Activated CD8-positive, alpha-beta memory T cell treated with anti-CD3 and anti-CD28 coated beads for 48 hours (primary cell): ENCODE results near the gene NRN1.

Source experiments
- DNase-seq, 3 experiments: peaks; one replicate each; pipeline ENCODE4 v3.0.0-alpha.2; 2020; ENCODE audit warnings: low read depth in 2 of 3, low spot score in 2 of 3

The NRN1 gene

DNA sequence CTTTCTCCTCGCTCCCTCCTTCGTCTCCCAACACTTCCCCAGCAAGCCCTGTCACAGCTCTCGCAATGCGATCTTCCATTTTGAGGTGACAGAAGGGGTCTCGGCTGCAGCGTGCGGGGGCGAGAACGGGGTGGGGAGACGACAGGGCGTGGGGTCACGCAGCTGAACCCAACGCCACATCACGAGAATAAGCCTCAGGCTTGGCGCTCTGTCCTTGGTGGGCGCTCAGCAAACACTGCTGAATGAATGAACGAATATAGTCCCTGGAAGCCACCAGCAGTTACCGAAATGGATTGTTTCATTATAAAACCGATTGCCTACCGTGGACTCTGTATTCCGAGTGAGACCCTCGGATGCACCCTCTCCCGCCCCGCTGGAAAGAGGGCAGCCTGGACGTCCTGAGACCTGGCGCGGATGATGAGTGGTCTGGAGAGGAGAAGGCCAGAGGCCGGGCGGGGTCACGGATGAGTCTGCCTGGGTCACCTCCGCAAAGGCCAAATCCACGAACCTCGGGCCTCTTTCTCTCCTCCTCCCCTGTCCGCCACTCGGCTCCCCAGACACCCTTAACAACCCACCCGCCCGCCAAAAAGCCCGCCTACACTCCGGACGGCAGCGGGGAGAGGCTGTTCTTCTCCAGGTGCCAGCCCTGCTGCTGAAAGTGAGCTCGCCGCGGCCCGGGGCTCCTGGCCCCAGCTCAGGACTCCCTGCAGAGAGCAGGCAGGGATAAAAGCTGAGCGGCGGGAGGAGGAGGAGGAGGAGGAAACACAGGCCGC, 3.7 kb downstream of the NRN1 start:
- DNase-seq = no peak

DNA sequence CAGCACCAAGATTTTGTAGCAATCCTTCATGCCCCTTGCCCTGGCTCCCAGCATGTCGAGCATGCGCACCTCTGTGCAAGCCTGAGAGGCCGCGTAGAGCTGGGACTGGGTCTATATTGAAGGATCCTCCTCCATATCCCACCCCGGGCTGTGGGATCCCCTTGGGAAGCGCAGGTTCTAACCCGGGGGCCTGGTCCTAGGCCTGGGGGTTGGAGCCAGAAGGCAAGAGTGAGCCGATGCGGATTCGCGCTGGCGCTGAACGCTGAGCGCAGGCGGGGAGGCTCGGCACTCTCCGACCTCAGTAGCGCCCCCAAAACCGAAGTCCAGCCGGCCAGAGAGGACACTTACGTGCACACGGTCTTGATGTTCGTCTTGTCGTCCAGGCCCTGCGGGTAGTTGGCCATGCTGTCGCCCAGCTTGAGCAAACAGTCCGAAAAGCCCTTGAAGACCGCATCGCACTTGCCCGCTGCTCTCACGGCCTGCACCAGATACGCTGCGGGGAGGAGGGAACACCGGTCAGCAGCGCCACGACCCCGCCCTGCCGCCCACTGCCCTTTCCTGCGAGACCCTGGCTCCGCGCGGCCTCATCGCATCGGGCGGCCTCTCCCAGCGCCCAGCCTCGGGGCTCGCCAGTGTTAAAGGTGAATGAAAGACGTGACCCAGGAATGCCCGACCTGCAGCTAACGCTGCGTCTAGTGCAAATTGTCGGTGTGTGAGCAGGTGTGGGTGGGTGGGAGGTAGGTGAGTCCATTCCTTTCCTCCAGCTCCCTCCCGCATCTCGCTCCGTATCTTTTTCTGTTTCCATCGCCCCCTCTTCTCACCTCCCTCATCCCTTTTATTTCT, 4.5 kb downstream of the NRN1 start:
- no peak for DNase-seq

DNA sequence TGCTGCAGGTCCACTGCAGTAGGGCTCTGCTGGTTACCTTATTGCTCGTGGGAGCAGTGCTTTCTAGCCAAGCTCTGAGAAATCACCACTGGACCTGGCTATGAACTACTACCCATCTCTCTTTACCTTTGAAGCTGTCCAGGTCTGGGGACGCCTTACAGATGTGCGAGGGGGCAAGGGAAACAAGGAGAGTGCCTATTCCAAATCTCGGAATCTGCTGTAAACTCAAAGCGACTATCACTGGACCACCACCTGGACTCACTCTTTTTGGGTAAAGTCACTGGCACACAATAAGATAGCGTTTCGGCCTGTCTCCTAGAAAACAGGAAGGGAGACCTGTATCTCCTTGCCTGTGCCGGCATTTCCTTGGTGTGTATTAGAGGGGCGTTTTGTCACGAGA, 5.3 kb downstream of the NRN1 start:
- no peak for DNase-seq

DNA sequence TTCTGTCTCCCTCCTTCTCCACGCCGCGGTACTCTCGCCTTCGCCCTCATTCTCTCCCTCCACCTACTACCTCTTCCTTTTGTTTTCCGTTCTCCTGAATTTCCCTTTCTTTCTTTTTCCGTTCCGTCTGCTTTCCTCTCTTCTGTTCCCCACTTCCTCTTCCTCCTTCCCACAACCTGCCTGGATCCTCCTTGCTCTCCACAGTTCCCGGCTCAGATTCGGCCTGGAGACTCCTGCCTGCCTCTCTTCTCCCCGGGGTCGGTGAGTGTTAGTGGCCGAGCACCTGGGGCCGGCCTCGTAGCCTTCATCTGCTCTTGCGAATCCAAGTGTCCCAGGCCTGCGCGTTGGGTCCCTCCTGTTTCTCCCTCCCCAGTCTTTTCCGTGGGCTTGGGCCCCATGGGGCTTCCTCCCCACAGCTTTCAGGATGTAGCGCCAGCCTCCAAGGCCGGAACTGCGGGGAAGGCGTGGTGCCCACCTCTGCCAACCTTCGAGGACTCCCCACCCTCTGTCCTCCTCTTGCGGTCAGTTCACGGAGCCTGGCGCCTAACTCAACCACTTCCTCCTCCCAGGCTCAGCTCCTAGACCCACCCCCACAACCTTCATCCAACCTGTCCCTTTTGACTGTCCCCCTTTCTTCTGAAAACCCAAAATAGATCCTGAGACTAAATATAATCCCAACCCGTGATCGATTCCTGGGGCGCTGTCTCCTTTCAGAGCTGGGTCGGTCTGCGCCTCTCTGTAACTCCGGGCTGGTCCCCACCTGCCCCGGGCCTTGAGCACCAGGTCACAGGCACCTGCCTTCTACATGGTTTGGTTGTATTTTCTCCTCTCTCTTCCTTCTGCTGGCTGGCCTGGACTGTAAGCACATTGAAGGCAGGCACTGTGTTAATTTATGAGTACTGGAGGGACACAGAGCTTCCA, 6.8 kb downstream of the NRN1 start:
- DNase-seq = no peak

GRCh38 chr6:5998711-5999687, 7.7 kb downstream of the NRN1 start:
- DNase-seq = no peak

- no peak for DNase-seq
Measured at GRCh38 chr6:5998236-5998635, 8.5 kb downstream of the NRN1 start.

- DNase-seq = no peak
Measured at GRCh38 chr6:5997420-5997987, 9.2 kb downstream of the NRN1 start.

- no peak for DNase-seq
Measured at GRCh38 chr6:5996714-5997419, 9.9 kb downstream of the NRN1 start.

GRCh38 chr6:5995949-5996713, 10.6 kb downstream of the NRN1 start:
- no peak for DNase-seq

- DNase-seq = no peak
Measured at GRCh38 chr6:5995658-5995948, 11.1 kb downstream of the NRN1 start.

GRCh38 chr6:5994999-5995657, 11.6 kb downstream of the NRN1 start:
- no peak for DNase-seq

DNA sequence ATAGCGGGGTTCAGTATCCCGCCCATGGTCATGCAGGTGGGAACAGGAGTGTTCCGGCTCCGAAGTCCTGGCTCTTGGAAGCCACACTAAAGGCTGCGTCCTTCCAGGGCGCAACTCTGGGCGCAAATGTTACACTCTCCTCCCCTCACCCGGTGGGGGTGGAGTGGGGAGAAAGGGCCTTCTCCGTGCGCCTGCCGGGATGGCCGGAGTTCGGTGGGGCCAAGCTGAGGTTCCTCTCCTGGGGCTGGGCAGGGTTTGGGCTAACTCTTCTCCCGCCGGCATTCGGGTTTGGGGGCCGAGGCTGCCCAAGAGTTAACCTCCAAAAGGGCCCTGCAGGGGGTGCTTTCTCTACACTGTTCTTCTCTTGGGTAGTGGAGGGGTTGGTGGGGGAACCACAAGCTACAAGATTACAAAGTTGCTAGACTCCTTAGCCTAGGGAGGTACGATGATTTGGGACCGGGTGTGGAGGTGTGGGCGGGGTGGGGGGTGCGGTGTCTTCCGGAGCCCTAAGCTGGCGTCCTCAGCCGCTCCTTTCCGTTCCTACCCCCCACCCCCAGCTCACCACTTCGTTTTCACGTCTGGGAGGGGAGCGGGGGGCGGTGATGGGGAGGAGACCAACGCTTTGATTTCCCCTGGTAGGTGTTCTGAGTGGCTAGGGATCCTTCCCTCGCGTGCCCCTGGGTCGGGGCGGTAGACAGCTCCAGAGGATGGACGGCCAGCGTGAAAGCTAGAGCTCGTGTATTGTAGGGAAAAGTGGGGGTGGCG, 12.3 kb downstream of the NRN1 start:
- DNase-seq = no peak

DNA sequence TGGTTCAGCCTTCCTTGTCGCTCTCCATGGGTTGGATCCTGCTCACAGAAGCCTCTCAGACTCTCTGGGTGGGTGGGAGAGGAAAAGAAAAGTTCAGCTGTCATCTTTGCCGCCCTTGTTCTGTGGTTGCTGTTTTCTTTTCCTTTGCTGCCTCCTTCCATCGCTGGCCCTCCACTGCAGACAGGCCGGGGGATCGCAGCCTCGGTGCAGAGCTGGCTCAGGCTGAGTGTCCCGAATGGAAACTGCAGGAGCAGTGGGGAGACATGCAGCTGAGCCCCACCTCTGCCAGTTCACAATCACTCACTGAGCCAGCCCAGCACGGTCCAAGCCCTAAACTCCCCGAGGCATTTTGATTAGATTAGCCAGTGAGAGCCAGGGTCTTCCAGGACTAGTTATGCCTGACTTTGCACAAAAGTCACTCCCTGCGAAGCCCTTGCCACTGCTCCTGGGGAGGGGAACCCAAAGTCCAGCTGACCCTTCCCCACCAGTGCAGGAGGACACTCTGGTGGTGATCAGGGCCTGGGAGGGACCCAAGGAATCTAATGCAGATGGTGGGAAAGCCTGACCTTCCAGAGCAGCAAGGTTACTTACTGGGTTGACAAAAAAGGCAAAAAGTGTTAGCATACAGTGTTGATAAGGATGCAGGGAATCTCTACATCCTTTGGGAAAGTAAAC, 14.0 kb downstream of the NRN1 start:
- DNase-seq = no peak

- DNase-seq = no peak
Measured at GRCh38 chr6:5990786-5991185, 15.9 kb downstream of the NRN1 start.

DNA sequence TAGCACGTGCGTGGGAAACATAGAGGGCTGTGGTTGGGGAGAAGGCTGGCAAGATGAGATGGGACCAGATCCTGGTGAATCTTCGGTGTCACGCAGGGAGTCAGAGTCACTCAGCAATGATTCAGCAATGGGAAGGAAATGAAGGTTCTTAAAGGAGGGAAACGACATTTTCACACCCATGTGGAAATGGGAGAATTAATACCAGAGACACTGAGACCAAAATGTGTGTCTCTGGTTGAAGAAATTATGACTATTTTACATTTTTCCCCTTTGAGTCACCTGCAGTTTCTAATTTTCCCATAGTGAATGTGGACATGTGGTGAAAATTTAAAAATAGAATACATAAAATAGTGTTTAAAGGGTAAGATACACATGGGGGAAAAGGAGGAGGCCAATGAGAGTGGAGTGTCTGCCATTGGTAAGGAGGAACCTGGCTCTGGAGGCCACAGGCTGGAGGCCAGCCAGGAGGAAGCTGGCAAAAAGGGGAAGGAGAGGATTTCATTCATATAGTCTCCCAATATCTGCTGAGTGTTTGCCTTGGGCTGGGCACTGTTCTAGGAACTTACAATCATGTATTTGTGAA, 17.5 kb downstream of the NRN1 start:
- no peak for DNase-seq

DNA sequence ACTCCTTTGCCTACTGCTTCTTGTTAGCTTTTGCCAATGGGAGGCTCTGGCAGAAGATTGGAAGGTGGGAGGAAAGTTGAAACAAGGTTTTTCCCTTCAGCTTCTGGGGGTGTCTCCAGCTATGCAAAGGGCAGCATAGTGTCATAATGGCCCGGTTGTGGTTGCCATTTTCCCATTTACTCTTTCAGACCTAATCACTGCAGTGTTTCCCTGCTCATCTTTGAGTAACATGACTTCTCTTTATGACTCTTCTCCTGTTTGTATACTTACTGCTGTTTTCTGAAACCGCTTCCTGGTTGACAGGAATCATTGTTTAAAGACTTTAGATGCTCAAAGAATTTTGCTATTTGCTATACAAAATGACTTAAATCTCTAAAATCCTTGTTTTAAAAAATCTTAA, 19.9 kb downstream of the NRN1 start:
- DNase-seq = no peak
